Measurements from ENCODE around the gene PITRM1.

Gene PITRM1

DNA sequence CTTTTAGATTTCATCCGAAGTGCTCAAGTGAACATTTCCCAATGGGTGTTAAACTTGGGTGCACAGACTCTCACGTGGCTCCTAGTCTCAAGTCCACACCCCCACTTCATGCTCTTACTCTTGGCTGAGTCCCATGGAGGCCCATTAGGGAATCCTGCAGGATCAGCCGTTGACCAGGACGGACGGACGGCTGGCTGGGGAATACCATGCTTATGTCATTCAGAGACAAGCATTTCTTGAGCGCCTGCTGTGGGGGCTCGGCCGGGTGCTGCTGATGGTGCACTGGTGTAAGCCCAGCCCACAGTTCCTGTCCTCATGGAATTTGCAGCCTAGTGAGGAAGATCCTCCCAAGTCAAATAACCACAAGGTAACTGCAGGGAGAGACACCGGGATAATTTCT is 44.7 kb downstream of the PITRM1 start:
- Histone ChIP-seq H3K27ac (ENCODE audit: insufficient read depth in 1 of 2, low read depth in 1 of 2, low read length in 2 of 2, poor library complexity in 1 of 2, severe bottlenecking in 2 of 2) (no peak overlapping the region), H3K27me3 (replicated peaks in 2 of 5; ENCODE audit: control insufficient read depth in 4 of 5, insufficient read depth in 5 of 5, low read length in 4 of 5) (no peaks in the 10 kb centered on the region), H3K9me3 (ENCODE audit: control extremely low read depth in 1 of 5, control insufficient read depth in 4 of 5, insufficient read depth in 2 of 5, low read depth in 1 of 5, low read length in 4 of 5) (no peaks in the 10 kb centered on the region), H3K4me1 (ENCODE audit: control extremely low read depth in 1 of 4, control insufficient read depth in 4 of 4, insufficient read depth in 4 of 4, low read length in 3 of 4) (no peaks in the 10 kb centered on the region), H3K36me3 (ENCODE audit: control insufficient read depth in 4 of 4, insufficient read depth in 4 of 4, low read length in 3 of 4) (peaks cover 7 to 94% (median 75%) of the 10 kb centered on the region in 4 experiments), H3K4me3 (ENCODE audit: control insufficient read depth in 1 of 7, extremely low read depth in 1 of 7, insufficient read depth in 4 of 7, low read depth in 2 of 7, low read length in 6 of 7) (no peak overlapping the region)
- CTCF ChIA-PET: no interaction called here
- WGBS (ENCODE audit: insufficient coverage): 96% methylated on average over 10 of the region's 10 CpGs
- no peak for DNase-seq
- POLR2A ChIA-PET: no interaction called here

DNA sequence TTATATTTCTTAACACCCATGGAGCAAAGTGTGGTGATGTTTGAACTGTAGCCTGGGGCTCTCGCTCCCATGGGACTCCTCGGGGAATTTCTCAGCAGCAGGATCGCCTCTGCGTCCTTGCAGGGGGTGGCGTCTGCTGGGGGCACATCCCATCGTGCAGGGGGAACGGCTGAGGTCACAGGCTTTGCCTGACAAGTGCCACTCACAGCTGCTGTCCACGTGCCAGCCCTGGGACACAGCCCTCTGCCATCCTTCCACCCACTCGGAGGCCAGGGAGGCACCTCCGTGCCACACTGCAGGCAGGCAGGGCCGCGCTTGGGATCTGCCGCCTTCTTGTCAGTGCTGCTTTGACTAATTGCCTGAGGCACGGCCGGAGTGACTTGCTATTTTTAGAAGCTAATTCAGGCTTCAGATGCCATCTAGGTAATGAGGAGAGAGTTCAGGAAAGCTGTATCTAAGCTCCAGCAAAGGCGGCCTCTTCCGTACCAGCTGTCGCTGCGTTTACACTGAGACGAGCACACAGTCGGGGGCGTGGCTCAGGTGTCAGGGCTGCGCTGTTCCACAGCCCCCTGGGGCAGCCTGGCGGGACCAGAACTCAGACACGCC is 45.7 kb downstream of the PITRM1 start:
- no peak for DNase-seq
- no peaks in the 10 kb centered on the region for H3K4me1 ChIP-seq (ENCODE audit: control extremely low read depth in 1 of 4, control insufficient read depth in 4 of 4, insufficient read depth in 4 of 4, low read length in 3 of 4)
- H3K27ac ChIP-seq (ENCODE audit: insufficient read depth in 1 of 2, low read depth in 1 of 2, low read length in 2 of 2, poor library complexity in 1 of 2, severe bottlenecking in 2 of 2): no peak overlapping the region
- no peak overlapping the region for H3K4me3 ChIP-seq (ENCODE audit: control insufficient read depth in 1 of 7, extremely low read depth in 1 of 7, insufficient read depth in 4 of 7, low read depth in 2 of 7, low read length in 6 of 7)
- H3K9me3 ChIP-seq (ENCODE audit: control extremely low read depth in 1 of 5, control insufficient read depth in 4 of 5, insufficient read depth in 2 of 5, low read depth in 1 of 5, low read length in 4 of 5): no peaks in the 10 kb centered on the region
- ChIA-PET POLR2A (interaction anchor here (0.6 kb wide), 1 partner anchor 1520 kb away, joined by 4 read pairs; no protein-coding TSS in a partner anchor), CTCF (interaction anchor here (1.2 kb wide), 1 partner anchor 11 kb away, joined by 3 read pairs; no protein-coding TSS in a partner anchor)
- H3K27me3 ChIP-seq (replicated peaks in 2 of 5; ENCODE audit: control insufficient read depth in 4 of 5, insufficient read depth in 5 of 5, low read length in 4 of 5): no peaks in the 10 kb centered on the region
- 97% methylated on average over 24 of the region's 25 CpGs for WGBS (ENCODE audit: insufficient coverage)
- H3K36me3 ChIP-seq (ENCODE audit: control insufficient read depth in 4 of 4, insufficient read depth in 4 of 4, low read length in 3 of 4): peaks cover 13 to 94% (median 73%) of the 10 kb centered on the region in 4 experiments

- no peaks in the 10 kb centered on the region for H3K4me1 ChIP-seq (ENCODE audit: control extremely low read depth in 1 of 4, control insufficient read depth in 4 of 4, insufficient read depth in 4 of 4, low read length in 3 of 4)
- H3K27ac ChIP-seq (ENCODE audit: insufficient read depth in 1 of 2, low read depth in 1 of 2, low read length in 2 of 2, poor library complexity in 1 of 2, severe bottlenecking in 2 of 2): no peak overlapping the region
- H3K9me3 ChIP-seq (ENCODE audit: control extremely low read depth in 1 of 5, control insufficient read depth in 4 of 5, insufficient read depth in 2 of 5, low read depth in 1 of 5, low read length in 4 of 5): no peaks in the 10 kb centered on the region
- ChIA-PET CTCF (interaction anchor here (1.2 to 1.3 kb wide), 2 partner anchors 11 to 47 kb away, joined by 3 read pairs; no protein-coding TSS in a partner anchor), POLR2A (no interaction called here)
- peaks cover 13 to 96% (median 73%) of the 10 kb centered on the region in 4 experiments for H3K36me3 ChIP-seq (ENCODE audit: control insufficient read depth in 4 of 4, insufficient read depth in 4 of 4, low read length in 3 of 4)
- DNase-seq: no peak
- WGBS (ENCODE audit: insufficient coverage): 96% methylated on average over 4 of the region's 15 CpGs
- no peak overlapping the region for H3K4me3 ChIP-seq (ENCODE audit: control insufficient read depth in 1 of 7, extremely low read depth in 1 of 7, insufficient read depth in 4 of 7, low read depth in 2 of 7, low read length in 6 of 7)
- no peaks in the 10 kb centered on the region for H3K27me3 ChIP-seq (replicated peaks in 2 of 5; ENCODE audit: control insufficient read depth in 4 of 5, insufficient read depth in 5 of 5, low read length in 4 of 5)
Observed at GRCh38 chr10:3126249-3126648, 46.3 kb downstream of the PITRM1 start.

DNA sequence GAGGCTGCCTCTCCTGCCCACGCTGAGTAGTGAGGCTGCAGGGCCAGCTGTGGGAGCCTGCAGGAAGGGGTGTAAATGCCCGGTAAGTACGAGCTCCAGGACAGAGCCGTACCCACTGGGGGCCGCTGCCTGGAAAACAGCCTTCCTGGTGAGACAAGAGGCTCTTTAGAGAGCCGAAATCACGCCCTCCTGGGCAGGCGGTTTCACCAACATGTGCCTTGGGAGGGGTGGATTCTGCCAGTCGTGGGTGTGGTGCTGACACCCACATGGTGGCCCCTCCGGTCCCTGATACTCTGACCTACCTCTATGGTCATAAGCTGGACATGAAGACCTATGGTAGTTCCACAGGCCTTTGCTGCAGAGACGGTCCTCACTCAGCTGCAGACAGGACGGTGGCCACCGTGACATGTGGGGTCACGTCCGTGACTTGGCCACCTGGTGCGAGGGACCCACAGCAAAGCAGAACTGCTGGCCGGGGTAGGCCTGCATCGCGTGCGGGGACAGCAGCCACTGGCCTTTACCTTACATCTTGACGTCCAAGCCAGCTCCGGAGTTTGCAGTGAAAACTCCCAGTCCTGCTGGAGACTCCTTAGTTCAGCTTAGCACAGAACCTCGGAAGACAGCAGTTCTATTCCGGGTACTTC is 46.9 kb downstream of the PITRM1 start:
- Histone ChIP-seq H3K27me3 (replicated peaks in 2 of 5; ENCODE audit: control insufficient read depth in 4 of 5, insufficient read depth in 5 of 5, low read length in 4 of 5) (no peaks in the 10 kb centered on the region), H3K36me3 (ENCODE audit: control insufficient read depth in 4 of 4, insufficient read depth in 4 of 4, low read length in 3 of 4) (peaks cover 13 to 94% (median 75%) of the 10 kb centered on the region in 4 experiments), H3K4me1 (ENCODE audit: control extremely low read depth in 1 of 4, control insufficient read depth in 4 of 4, insufficient read depth in 4 of 4, low read length in 3 of 4) (no peaks in the 10 kb centered on the region), H3K4me3 (ENCODE audit: control insufficient read depth in 1 of 7, extremely low read depth in 1 of 7, insufficient read depth in 4 of 7, low read depth in 2 of 7, low read length in 6 of 7) (no peak overlapping the region), H3K27ac (ENCODE audit: insufficient read depth in 1 of 2, low read depth in 1 of 2, low read length in 2 of 2, poor library complexity in 1 of 2, severe bottlenecking in 2 of 2) (no peak overlapping the region), H3K9me3 (ENCODE audit: control extremely low read depth in 1 of 5, control insufficient read depth in 4 of 5, insufficient read depth in 2 of 5, low read depth in 1 of 5, low read length in 4 of 5) (no peaks in the 10 kb centered on the region)
- POLR2A ChIA-PET: no interaction called here
- 95% methylated on average over 24 of the region's 24 CpGs for WGBS (ENCODE audit: insufficient coverage)
- CTCF ChIA-PET: interaction anchor here (1.2 to 1.3 kb wide), 2 partner anchors 10 to 46 kb away, joined by 3 read pairs; no protein-coding TSS in a partner anchor
- DNase-seq: no peak

DNA sequence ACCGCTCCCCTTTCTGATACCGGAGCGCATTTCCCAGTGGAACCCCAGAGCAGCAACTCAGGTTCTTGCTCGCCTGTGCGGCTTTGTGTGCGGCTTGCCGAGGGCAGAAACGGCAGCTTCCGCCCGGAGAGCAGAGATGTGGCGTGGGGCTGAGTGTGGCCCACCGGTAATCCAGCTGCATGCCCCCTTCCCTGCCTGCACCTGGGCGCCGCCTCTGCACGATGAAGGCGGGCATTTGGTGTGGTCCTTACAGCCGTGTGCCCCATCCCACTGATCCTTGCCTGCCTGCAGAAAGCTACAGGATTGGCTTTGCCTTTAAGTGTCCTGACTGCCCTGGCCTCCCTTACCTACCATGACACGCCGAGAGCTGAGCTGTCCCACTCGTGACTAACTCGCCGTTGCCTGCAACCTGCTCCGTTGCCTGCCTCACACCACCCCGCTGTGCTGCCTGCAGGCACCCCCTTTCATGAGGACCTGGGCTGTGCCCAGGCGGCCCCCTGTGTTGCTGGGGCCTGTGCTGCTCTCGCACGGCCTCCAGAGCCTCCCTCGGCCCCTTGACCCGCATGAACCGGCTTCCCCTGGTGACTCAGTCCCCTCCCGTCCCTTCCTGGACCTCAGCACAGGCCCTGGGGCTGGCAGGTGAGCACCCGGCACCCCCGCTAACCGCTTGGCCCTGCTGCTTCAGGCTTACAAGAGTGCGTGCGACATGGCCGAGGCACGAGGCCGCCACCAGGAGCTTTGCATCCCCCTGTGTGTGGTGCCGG is 48.0 kb downstream of the PITRM1 start:
- no peaks in the 10 kb centered on the region for H3K9me3 ChIP-seq (ENCODE audit: control extremely low read depth in 1 of 5, control insufficient read depth in 4 of 5, insufficient read depth in 2 of 5, low read depth in 1 of 5, low read length in 4 of 5)
- H3K36me3 ChIP-seq (ENCODE audit: control insufficient read depth in 4 of 4, insufficient read depth in 4 of 4, low read length in 3 of 4): peaks cover 15 to 92% (median 71%) of the 10 kb centered on the region in 4 experiments
- H3K4me3 ChIP-seq (ENCODE audit: control insufficient read depth in 1 of 7, extremely low read depth in 1 of 7, insufficient read depth in 4 of 7, low read depth in 2 of 7, low read length in 6 of 7): no peak overlapping the region
- CTCF ChIA-PET: interaction anchor here (1.3 kb wide), 1 partner anchor 45 kb away, joined by 3 read pairs; no protein-coding TSS in a partner anchor
- no peaks in the 10 kb centered on the region for H3K4me1 ChIP-seq (ENCODE audit: control extremely low read depth in 1 of 4, control insufficient read depth in 4 of 4, insufficient read depth in 4 of 4, low read length in 3 of 4)
- no peak for DNase-seq
- POLR2A ChIA-PET: no interaction called here
- H3K27ac ChIP-seq (ENCODE audit: insufficient read depth in 1 of 2, low read depth in 1 of 2, low read length in 2 of 2, poor library complexity in 1 of 2, severe bottlenecking in 2 of 2): no peak overlapping the region
- 97% methylated on average over 39 of the region's 40 CpGs for WGBS (ENCODE audit: insufficient coverage)
- no peaks in the 10 kb centered on the region for H3K27me3 ChIP-seq (replicated peaks in 2 of 5; ENCODE audit: control insufficient read depth in 4 of 5, insufficient read depth in 5 of 5, low read length in 4 of 5)

- ChIA-PET CTCF (no interaction called here), POLR2A (no interaction called here)
- Histone ChIP-seq H3K27ac (ENCODE audit: insufficient read depth in 1 of 2, low read depth in 1 of 2, low read length in 2 of 2, poor library complexity in 1 of 2, severe bottlenecking in 2 of 2) (no peak overlapping the region), H3K4me1 (ENCODE audit: control extremely low read depth in 1 of 4, control insufficient read depth in 4 of 4, insufficient read depth in 4 of 4, low read length in 3 of 4) (no peaks in the 10 kb centered on the region), H3K9me3 (ENCODE audit: control extremely low read depth in 1 of 5, control insufficient read depth in 4 of 5, insufficient read depth in 2 of 5, low read depth in 1 of 5, low read length in 4 of 5) (no peaks in the 10 kb centered on the region), H3K4me3 (ENCODE audit: control insufficient read depth in 1 of 7, extremely low read depth in 1 of 7, insufficient read depth in 4 of 7, low read depth in 2 of 7, low read length in 6 of 7) (no peak overlapping the region), H3K36me3 (ENCODE audit: control insufficient read depth in 4 of 4, insufficient read depth in 4 of 4, low read length in 3 of 4) (peaks cover 15 to 89% (median 72%) of the 10 kb centered on the region in 4 experiments), H3K27me3 (replicated peaks in 2 of 5; ENCODE audit: control insufficient read depth in 4 of 5, insufficient read depth in 5 of 5, low read length in 4 of 5) (no peaks in the 10 kb centered on the region)
- DNase-seq: no peak
- 98% methylated on average over 30 of the region's 32 CpGs for WGBS (ENCODE audit: insufficient coverage)
Observed at GRCh38 chr10:3123571-3124411, 48.8 kb downstream of the PITRM1 start.

Data from common myeloid progenitor, CD34-positive (primary cell).